Natural killer cell (primary cell): ENCODE measurements around the gene CASK. TPM values are rescaled to one million over a fixed set of nuclear protein-coding genes. Genes with fewer than 3 reads are reported as not detected.

Experiments used
- ATAC-seq, 3 donors: fragments of 150-1000 bp in 2 of 3; fragments of 200-7000 bp in 1 of 3; cut with Tn5 transposase; 1 replicate in 1 of 3; 2 replicates in 2 of 3; pipeline ENCODE4 v1.10.0; 2021; ENCODE audit warnings: mild to moderate bottlenecking in 2 of 3, moderate library complexity in 2 of 3
- DNase-seq, 2 donors: peaks; one replicate each; pipeline versions ENCODE4 v3.0.0 to v3.0.0-alpha.2; 2013 to 2021; ENCODE audit warnings: mixed read lengths in 1 of 2
- H3K27ac ChIP-seq: one replicate; pipeline ENCODE4 v1.5.1; 2013; ENCODE audit warnings: mild to moderate bottlenecking, low read length
- H3K27me3 ChIP-seq: one replicate; pipeline ENCODE4 v1.6.1; 2013; ENCODE audit warnings: low read length; ENCODE audit not compliant: control insufficient read depth, insufficient read depth
- H3K36me3 ChIP-seq: one replicate; pipeline ENCODE4 v1.6.1; 2013; ENCODE audit warnings: low read length; ENCODE audit not compliant: control insufficient read depth, insufficient read depth
- H3K4me1 ChIP-seq: one replicate; pipeline ENCODE4 v1.6.1; 2013; ENCODE audit warnings: low read length; ENCODE audit not compliant: control insufficient read depth, insufficient read depth
- H3K4me3 ChIP-seq: one replicate; pipeline ENCODE4 v1.5.1; 2013; ENCODE audit warnings: low read length
- H3K9me3 ChIP-seq: one replicate; pipeline ENCODE4 v1.6.1; 2013; ENCODE audit warnings: low read length; ENCODE audit not compliant: control insufficient read depth, insufficient read depth
- H3K27ac Mint-ChIP-seq, 2 donors: one replicate each; pipeline ENCODE4 v1.8.0; 2022; ENCODE audit warnings: mild to moderate bottlenecking in 2 of 2, mixed read lengths in 2 of 2, moderate library complexity in 1 of 2
- H3K27me3 Mint-ChIP-seq, 2 donors: one replicate each; pipeline ENCODE4 v1.8.0; 2022; ENCODE audit warnings: low read depth in 2 of 2, mixed read lengths in 2 of 2
- H3K36me3 Mint-ChIP-seq: one replicate; pipeline ENCODE4 v1.8.0; 2022; ENCODE audit warnings: mixed read lengths
- H3K4me1 Mint-ChIP-seq, 2 donors: one replicate each; pipeline ENCODE4 v1.8.0; 2022; ENCODE audit warnings: mixed read lengths in 2 of 2
- H3K4me3 Mint-ChIP-seq: one replicate; pipeline ENCODE4 v1.8.0; 2022; ENCODE audit warnings: mild to moderate bottlenecking, moderate library complexity, mixed read lengths
- H3K9me3 Mint-ChIP-seq, 2 donors: one replicate each; pipeline ENCODE4 v1.8.0; 2022; ENCODE audit warnings: mixed read lengths in 2 of 2
- WGBS: methylation state at CpG from one replicate; pipeline ENCODE4 v1.1.7; 2013; ENCODE audit warnings: missing lambda C conversion rate; ENCODE audit not compliant: insufficient coverage; 5-methylcytosine and 5-hydroxymethylcytosine counted together
- intact Hi-C: fragments of 100-400 bp; cut with micrococcal nuclease; formaldehyde crosslinking; loops from one replicate; pipeline ENCODE4 v1.14.2; 2022
- total RNA-seq, 4 donors: library from RNA; stranded (reverse); fragments of 120-200 nt in 1 of 4; gene quantifications; one replicate each; pipeline versions ENCODE4 v1.2.3 to v1.2.4, GENCODE V29; 2013 to 2022
- TF ChIP-seq, protein P1 (sequence below): fragments of 200-600 bp; IDR thresholded peaks from one replicate; pipeline ENCODE4 v1.8.0; 2022; ENCODE audit warnings: antibody characterized with exemption

CASK gene
- total RNA-seq, 3 donors from 2014 or later (not counting 1 experiment from before 2014, with no cell fraction given) = 23.5 to 27.9 (median 25.6) TPM

DNA sequence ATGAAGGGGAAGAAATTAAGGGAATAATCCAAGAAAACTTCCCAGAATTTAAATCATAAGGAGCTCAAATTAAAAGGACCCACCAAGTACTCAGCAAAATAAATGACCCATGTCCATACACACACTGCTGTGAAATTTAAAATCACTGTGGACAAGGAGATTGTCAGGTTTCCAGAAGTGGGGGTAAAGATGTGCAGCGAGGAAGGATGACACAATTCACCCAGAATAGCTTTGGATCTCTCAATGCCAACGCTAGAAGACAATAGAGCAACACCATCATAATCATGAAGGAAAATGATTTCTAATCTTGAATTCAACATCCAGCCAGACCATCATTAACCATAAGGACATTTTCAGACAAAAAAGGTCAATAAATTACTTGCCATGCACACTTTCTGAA lies 65.7 kb downstream of the CASK start:
- Mint-ChIP-seq H3K36me3 (no peaks in the 10 kb centered on the region), H3K27me3 (no peaks in the 10 kb centered on the region), H3K9me3 (no peaks in the 10 kb centered on the region), H3K27ac (no peak overlapping the region), H3K4me3 (no peak overlapping the region), H3K4me1 (peaks cover 8 to 12% of the 10 kb centered on the region in 2 donors)
- Histone ChIP-seq H3K27me3 (no peaks in the 10 kb centered on the region), H3K27ac (no peak overlapping the region), H3K9me3 (no peaks in the 10 kb centered on the region), H3K36me3 (no peaks in the 10 kb centered on the region), H3K4me3 (no peak overlapping the region), H3K4me1 (peaks cover 7% of the 10 kb centered on the region)
- intact Hi-C loops = no loop called here
- no CpG with 5 or more reads among the region's 2 CpGs for WGBS
- TF ChIP-seq, protein P1, sequence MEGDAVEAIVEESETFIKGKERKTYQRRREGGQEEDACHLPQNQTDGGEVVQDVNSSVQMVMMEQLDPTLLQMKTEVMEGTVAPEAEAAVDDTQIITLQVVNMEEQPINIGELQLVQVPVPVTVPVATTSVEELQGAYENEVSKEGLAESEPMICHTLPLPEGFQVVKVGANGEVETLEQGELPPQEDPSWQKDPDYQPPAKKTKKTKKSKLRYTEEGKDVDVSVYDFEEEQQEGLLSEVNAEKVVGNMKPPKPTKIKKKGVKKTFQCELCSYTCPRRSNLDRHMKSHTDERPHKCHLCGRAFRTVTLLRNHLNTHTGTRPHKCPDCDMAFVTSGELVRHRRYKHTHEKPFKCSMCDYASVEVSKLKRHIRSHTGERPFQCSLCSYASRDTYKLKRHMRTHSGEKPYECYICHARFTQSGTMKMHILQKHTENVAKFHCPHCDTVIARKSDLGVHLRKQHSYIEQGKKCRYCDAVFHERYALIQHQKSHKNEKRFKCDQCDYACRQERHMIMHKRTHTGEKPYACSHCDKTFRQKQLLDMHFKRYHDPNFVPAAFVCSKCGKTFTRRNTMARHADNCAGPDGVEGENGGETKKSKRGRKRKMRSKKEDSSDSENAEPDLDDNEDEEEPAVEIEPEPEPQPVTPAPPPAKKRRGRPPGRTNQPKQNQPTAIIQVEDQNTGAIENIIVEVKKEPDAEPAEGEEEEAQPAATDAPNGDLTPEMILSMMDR = no peak
- DNase-seq = no peak
- no peak for ATAC-seq

DNA sequence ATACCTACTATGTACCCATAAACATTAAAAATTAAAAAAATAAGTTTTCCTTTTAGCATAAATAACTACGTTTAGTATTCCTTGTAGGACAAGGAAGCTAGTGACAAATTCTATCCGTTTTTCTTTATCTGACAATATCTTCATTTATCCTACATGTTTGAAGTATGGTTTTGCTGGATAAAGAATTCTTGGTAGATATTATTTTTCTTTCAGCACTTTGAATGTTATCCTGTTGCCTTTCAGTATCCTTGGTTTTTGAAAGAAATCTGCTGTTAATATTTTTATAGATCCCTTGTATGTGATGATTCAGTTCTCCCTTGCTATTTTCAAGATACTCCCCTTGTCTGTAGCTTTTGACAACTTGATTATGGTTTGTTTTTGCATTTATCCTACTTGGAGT lies 76.6 kb downstream of the CASK start:
- WGBS = no CpG with 5 or more reads among the region's 2 CpGs
- Histone ChIP-seq H3K9me3 (no peaks in the 10 kb centered on the region), H3K36me3 (peaks cover 1% of the 10 kb centered on the region), H3K27me3 (no peaks in the 10 kb centered on the region), H3K27ac (no peak overlapping the region), H3K4me3 (no peak overlapping the region), H3K4me1 (no peaks in the 10 kb centered on the region)
- DNase-seq (no peak), ATAC-seq (no peak)
- H3K4me1 Mint-ChIP-seq = no peaks in the 10 kb centered on the region
- no peak overlapping the region for H3K4me3 Mint-ChIP-seq
- TF ChIP-seq, protein P1 = no peak
- intact Hi-C loops = no loop called here
- no peaks in the 10 kb centered on the region for H3K27me3 Mint-ChIP-seq
- H3K9me3 Mint-ChIP-seq = peaks cover 16 to 25% of the 10 kb centered on the region in 2 donors
- H3K27ac Mint-ChIP-seq = no peak overlapping the region
- peaks cover 41% of the 10 kb centered on the region for H3K36me3 Mint-ChIP-seq

DNA sequence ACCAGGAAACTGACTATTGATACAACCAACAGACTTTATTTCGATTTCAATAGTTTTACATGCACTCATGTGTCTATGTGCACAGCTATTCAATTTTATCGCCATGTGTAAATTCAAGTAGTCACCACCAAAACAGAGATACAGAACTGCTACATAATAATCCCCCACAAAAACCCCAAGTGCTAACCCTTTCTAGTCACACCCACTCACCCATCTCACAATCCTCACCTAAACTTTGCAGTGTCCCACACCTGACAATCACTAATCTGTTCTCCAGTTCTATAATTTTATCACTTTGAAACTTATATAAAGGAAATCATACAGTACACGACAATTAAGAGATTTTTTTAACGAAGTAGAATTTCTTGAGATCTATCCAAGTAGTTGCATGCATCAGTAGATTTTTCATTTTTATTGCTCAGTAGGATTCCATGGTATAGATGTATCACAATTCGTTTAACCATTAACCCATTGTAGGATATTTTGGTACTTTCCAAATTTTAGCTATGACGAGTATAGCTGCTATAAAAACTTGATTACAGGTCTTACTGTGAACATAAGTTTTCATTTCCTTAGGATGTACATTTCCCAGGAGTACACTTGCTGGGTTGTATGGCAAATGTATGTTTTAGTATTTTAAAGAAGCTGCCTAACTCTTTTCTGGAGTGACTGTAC lies 85.9 kb downstream of the CASK start:
- no peak overlapping the region for H3K4me3 Mint-ChIP-seq

More for the DNA sequence above, 85.9 kb downstream of the CASK start:
- H3K27ac ChIP-seq = no peak overlapping the region
- H3K9me3 Mint-ChIP-seq = peaks cover 0 to 2% of the 10 kb centered on the region in 2 donors
- H3K9me3 ChIP-seq = no peaks in the 10 kb centered on the region
- H3K4me3 ChIP-seq = no peak overlapping the region
- no peaks in the 10 kb centered on the region for H3K27me3 ChIP-seq
- intact Hi-C loops = no loop called here
- DNase-seq (no peak), ATAC-seq (no peak)
- H3K36me3 Mint-ChIP-seq = peaks cover 7% of the 10 kb centered on the region
- no peak overlapping the region for H3K27ac Mint-ChIP-seq
- WGBS = 67% methylated on average over 2 of the region's 6 CpGs
- H3K4me1 ChIP-seq = no peaks in the 10 kb centered on the region
- TF ChIP-seq, protein P1 = no peak
- H3K27me3 Mint-ChIP-seq = no peaks in the 10 kb centered on the region
- no peaks in the 10 kb centered on the region for H3K36me3 ChIP-seq
- peaks cover 0 to 6% of the 10 kb centered on the region in 2 donors for H3K4me1 Mint-ChIP-seq
